ENCODE data around the gene RAD51D.
A peak's percentile ranks its signal among the peaks of the same experiment; 100 is the strongest.

Gene RAD51D

DNA sequence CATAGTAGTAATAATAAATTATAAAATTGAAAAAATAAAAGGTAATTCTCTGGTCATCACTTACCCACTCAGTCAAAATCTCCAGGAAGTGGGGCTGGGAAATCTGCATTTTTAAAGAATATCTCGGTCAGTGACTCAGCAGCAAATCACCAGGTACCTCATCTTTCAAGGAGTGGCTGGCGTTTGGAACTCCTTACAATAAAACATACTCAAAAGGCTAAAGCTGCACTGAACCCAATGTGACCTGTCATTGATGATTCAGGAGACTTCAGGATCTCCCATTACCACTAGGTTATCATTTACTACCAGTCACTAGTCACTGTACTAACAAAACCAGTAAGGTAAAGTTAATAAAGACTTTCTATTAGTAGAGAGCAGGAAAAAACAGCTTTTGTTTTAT, 34.7 kb downstream of the RAD51D start:
- H3K4me3 ChIP-seq (ENCODE audit: low read depth in 1 of 2, low read length in 2 of 2) = no peak overlapping the region
- no peak overlapping the region for H3K27ac ChIP-seq (ENCODE audit: low read depth, low read length)

DNA sequence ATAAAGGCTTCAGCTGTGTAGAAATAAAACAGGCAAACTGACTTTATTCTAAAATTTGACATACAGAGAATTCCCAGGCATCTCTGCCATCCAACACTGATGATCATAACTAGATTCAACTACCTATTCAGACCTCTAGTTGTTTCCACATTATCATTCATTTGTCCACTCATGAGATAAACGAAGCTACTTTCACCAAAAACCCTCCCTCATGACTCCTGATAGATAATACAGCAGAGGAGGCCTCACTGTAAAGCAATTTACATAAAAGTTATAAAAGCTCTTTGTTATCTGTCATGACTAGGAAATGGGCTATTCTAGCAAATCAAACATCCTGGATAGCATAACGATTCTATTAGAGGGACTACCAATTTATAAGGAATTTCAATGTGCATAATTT, 36.6 kb downstream of the RAD51D start:
- H3K27ac ChIP-seq (ENCODE audit: low read depth, low read length) = no peak overlapping the region
- peaks cover 30 to 65% of the 10 kb centered on the region in 2 donors for H3K4me1 ChIP-seq (ENCODE audit: control insufficient read depth in 1 of 2, insufficient read depth in 2 of 2, low read length in 2 of 2)
- no peak overlapping the region for H3K9ac ChIP-seq (ENCODE audit: low read depth in 1 of 2, low read length in 2 of 2)

More for the DNA sequence above, 34.7 kb downstream of the RAD51D start:
- Histone ChIP-seq H3K36me3 (ENCODE audit: control insufficient read depth in 1 of 2, insufficient read depth in 2 of 2, low read length in 2 of 2) (no peaks in the 10 kb centered on the region), H3K9me3 (ENCODE audit: control insufficient read depth in 1 of 2, low read length in 2 of 2) (no peaks in the 10 kb centered on the region), H3K9ac (ENCODE audit: low read depth in 1 of 2, low read length in 2 of 2) (no peak overlapping the region), H3K4me1 (ENCODE audit: control insufficient read depth in 1 of 2, insufficient read depth in 2 of 2, low read length in 2 of 2) (peaks cover 28 to 60% of the 10 kb centered on the region in 2 donors), H3K27me3 (ENCODE audit: control insufficient read depth in 1 of 2, insufficient read depth in 2 of 2, low read length in 2 of 2) (no peaks in the 10 kb centered on the region)

GRCh38 chr17:35082073-35082657, 37.5 kb downstream of the RAD51D start:
- H3K27me3 ChIP-seq (ENCODE audit: control insufficient read depth in 1 of 2, insufficient read depth in 2 of 2, low read length in 2 of 2) = no peaks in the 10 kb centered on the region
- H3K36me3 ChIP-seq (ENCODE audit: control insufficient read depth in 1 of 2, insufficient read depth in 2 of 2, low read length in 2 of 2) = no peaks in the 10 kb centered on the region
- H3K4me3 ChIP-seq (ENCODE audit: low read depth in 1 of 2, low read length in 2 of 2) = no peak overlapping the region
- H3K9me3 ChIP-seq (ENCODE audit: control insufficient read depth in 1 of 2, low read length in 2 of 2) = no peaks in the 10 kb centered on the region
- H3K4me1 ChIP-seq (ENCODE audit: control insufficient read depth in 1 of 2, insufficient read depth in 2 of 2, low read length in 2 of 2) = peaks cover 25 to 68% of the 10 kb centered on the region in 2 donors
- H3K9ac ChIP-seq (ENCODE audit: low read depth in 1 of 2, low read length in 2 of 2) = no peak overlapping the region
- no peak overlapping the region for H3K27ac ChIP-seq (ENCODE audit: low read depth, low read length)

More for the DNA sequence above, 36.6 kb downstream of the RAD51D start:
- Histone ChIP-seq H3K9me3 (ENCODE audit: control insufficient read depth in 1 of 2, low read length in 2 of 2) (no peaks in the 10 kb centered on the region), H3K36me3 (ENCODE audit: control insufficient read depth in 1 of 2, insufficient read depth in 2 of 2, low read length in 2 of 2) (no peaks in the 10 kb centered on the region), H3K27me3 (ENCODE audit: control insufficient read depth in 1 of 2, insufficient read depth in 2 of 2, low read length in 2 of 2) (no peaks in the 10 kb centered on the region), H3K4me3 (ENCODE audit: low read depth in 1 of 2, low read length in 2 of 2) (no peak overlapping the region)

DNA sequence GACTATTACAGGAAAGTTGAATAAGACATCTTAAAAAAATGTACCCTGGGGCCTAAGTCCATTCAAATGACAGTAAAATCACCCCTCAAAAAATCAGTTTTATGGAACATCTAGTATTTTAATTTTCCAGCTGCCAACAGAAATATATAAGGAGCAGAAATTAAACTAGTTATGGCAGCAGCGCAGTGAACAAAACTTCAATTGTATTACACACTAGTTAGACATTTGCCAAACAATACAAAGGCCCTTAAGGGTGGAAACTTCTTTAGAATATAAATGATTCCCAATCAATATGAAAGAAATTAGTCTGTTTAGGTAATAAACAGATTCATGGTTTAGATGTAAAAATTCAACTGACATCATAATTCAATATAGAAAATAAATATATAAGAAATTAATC, 38.0 kb downstream of the RAD51D start:
- Histone ChIP-seq H3K9me3 (ENCODE audit: control insufficient read depth in 1 of 2, low read length in 2 of 2) (no peaks in the 10 kb centered on the region), H3K27me3 (ENCODE audit: control insufficient read depth in 1 of 2, insufficient read depth in 2 of 2, low read length in 2 of 2) (no peaks in the 10 kb centered on the region), H3K9ac (ENCODE audit: low read depth in 1 of 2, low read length in 2 of 2) (no peak overlapping the region), H3K27ac (ENCODE audit: low read depth, low read length) (no peak overlapping the region), H3K36me3 (ENCODE audit: control insufficient read depth in 1 of 2, insufficient read depth in 2 of 2, low read length in 2 of 2) (no peaks in the 10 kb centered on the region), H3K4me3 (ENCODE audit: low read depth in 1 of 2, low read length in 2 of 2) (no peak overlapping the region), H3K4me1 (ENCODE audit: control insufficient read depth in 1 of 2, insufficient read depth in 2 of 2, low read length in 2 of 2) (peaks cover 21 to 65% of the 10 kb centered on the region in 2 donors)

DNA sequence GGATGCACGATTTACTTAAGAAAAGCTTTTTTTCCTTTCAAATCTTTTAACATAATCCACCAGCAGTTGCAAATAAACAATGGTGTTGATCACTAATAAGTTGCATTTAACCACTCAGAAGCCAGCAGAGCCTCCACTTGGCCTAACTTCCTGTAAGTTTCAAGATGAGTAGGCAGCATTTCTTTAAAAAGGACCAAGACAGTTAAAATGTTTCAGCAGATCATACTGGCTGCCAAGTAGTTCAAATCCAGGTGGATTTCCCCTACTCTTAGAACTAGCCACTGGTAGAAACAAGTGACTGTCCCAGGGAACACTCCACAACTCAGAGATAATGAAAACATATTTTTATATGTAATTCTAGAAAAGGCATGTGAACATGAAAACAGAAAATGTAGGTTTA, 39.1 kb downstream of the RAD51D start:
- no peaks in the 10 kb centered on the region for H3K36me3 ChIP-seq (ENCODE audit: control insufficient read depth in 1 of 2, insufficient read depth in 2 of 2, low read length in 2 of 2)
- H3K4me3 ChIP-seq (ENCODE audit: low read depth in 1 of 2, low read length in 2 of 2) = no peak overlapping the region
- no peak overlapping the region for H3K27ac ChIP-seq (ENCODE audit: low read depth, low read length)
- no peaks in the 10 kb centered on the region for H3K27me3 ChIP-seq (ENCODE audit: control insufficient read depth in 1 of 2, insufficient read depth in 2 of 2, low read length in 2 of 2)
- no peak overlapping the region for H3K9ac ChIP-seq (ENCODE audit: low read depth in 1 of 2, low read length in 2 of 2)
- H3K4me1 ChIP-seq (ENCODE audit: control insufficient read depth in 1 of 2, insufficient read depth in 2 of 2, low read length in 2 of 2) = peaks cover 21 to 57% of the 10 kb centered on the region in 2 donors
- no peaks in the 10 kb centered on the region for H3K9me3 ChIP-seq (ENCODE audit: control insufficient read depth in 1 of 2, low read length in 2 of 2)

- Histone ChIP-seq H3K36me3 (ENCODE audit: control insufficient read depth in 1 of 2, insufficient read depth in 2 of 2, low read length in 2 of 2) (no peaks in the 10 kb centered on the region), H3K9ac (ENCODE audit: low read depth in 1 of 2, low read length in 2 of 2) (no peak overlapping the region), H3K27ac (ENCODE audit: low read depth, low read length) (no peak overlapping the region), H3K9me3 (ENCODE audit: control insufficient read depth in 1 of 2, low read length in 2 of 2) (no peaks in the 10 kb centered on the region), H3K4me1 (ENCODE audit: control insufficient read depth in 1 of 2, insufficient read depth in 2 of 2, low read length in 2 of 2) (peaks cover 28 to 61% of the 10 kb centered on the region in 2 donors), H3K27me3 (ENCODE audit: control insufficient read depth in 1 of 2, insufficient read depth in 2 of 2, low read length in 2 of 2) (no peaks in the 10 kb centered on the region), H3K4me3 (ENCODE audit: low read depth in 1 of 2, low read length in 2 of 2) (no peak overlapping the region)
Measured at GRCh38 chr17:35079547-35080423, 39.9 kb downstream of the RAD51D start.

GRCh38 chr17:35076874-35077273, 42.8 kb downstream of the RAD51D start:
- Histone ChIP-seq H3K4me1 (ENCODE audit: control insufficient read depth in 1 of 2, insufficient read depth in 2 of 2, low read length in 2 of 2) (peaks cover 43 to 63% of the 10 kb centered on the region in 2 donors), H3K4me3 (ENCODE audit: low read depth in 1 of 2, low read length in 2 of 2) (no peak overlapping the region), H3K9ac (ENCODE audit: low read depth in 1 of 2, low read length in 2 of 2) (no peak overlapping the region), H3K9me3 (ENCODE audit: control insufficient read depth in 1 of 2, low read length in 2 of 2) (no peaks in the 10 kb centered on the region), H3K27me3 (ENCODE audit: control insufficient read depth in 1 of 2, insufficient read depth in 2 of 2, low read length in 2 of 2) (no peaks in the 10 kb centered on the region), H3K36me3 (ENCODE audit: control insufficient read depth in 1 of 2, insufficient read depth in 2 of 2, low read length in 2 of 2) (no peaks in the 10 kb centered on the region), H3K27ac (ENCODE audit: low read depth, low read length) (no peak overlapping the region)

- peak overlapping the region in 1 of 2 donors; percentile 7 for H3K4me3 ChIP-seq (ENCODE audit: low read depth in 1 of 2, low read length in 2 of 2)
- peaks cover 41 to 48% of the 10 kb centered on the region in 2 donors for H3K4me1 ChIP-seq (ENCODE audit: control insufficient read depth in 1 of 2, insufficient read depth in 2 of 2, low read length in 2 of 2)
- H3K36me3 ChIP-seq (ENCODE audit: control insufficient read depth in 1 of 2, insufficient read depth in 2 of 2, low read length in 2 of 2) = no peaks in the 10 kb centered on the region
- H3K9ac ChIP-seq (ENCODE audit: low read depth in 1 of 2, low read length in 2 of 2) = peak overlapping the region in 1 of 2 donors; percentile 9
- H3K27me3 ChIP-seq (ENCODE audit: control insufficient read depth in 1 of 2, insufficient read depth in 2 of 2, low read length in 2 of 2) = no peaks in the 10 kb centered on the region
- H3K27ac ChIP-seq (ENCODE audit: low read depth, low read length) = no peak overlapping the region
- H3K9me3 ChIP-seq (ENCODE audit: control insufficient read depth in 1 of 2, low read length in 2 of 2) = no peaks in the 10 kb centered on the region
Measured at GRCh38 chr17:35074711-35075707, 44.7 kb downstream of the RAD51D start.

GRCh38 chr17:35073991-35074627, 45.6 kb downstream of the RAD51D start:
- H3K36me3 ChIP-seq (ENCODE audit: control insufficient read depth in 1 of 2, insufficient read depth in 2 of 2, low read length in 2 of 2) = no peaks in the 10 kb centered on the region
- peak overlapping the region in 1 of 2 donors; percentile 9 for H3K9ac ChIP-seq (ENCODE audit: low read depth in 1 of 2, low read length in 2 of 2)
- H3K27me3 ChIP-seq (ENCODE audit: control insufficient read depth in 1 of 2, insufficient read depth in 2 of 2, low read length in 2 of 2) = no peaks in the 10 kb centered on the region
- no peak overlapping the region for H3K27ac ChIP-seq (ENCODE audit: low read depth, low read length)
- H3K9me3 ChIP-seq (ENCODE audit: control insufficient read depth in 1 of 2, low read length in 2 of 2) = no peaks in the 10 kb centered on the region
- no peak overlapping the region for H3K4me3 ChIP-seq (ENCODE audit: low read depth in 1 of 2, low read length in 2 of 2)
- H3K4me1 ChIP-seq (ENCODE audit: control insufficient read depth in 1 of 2, insufficient read depth in 2 of 2, low read length in 2 of 2) = peaks cover 45 to 46% of the 10 kb centered on the region in 2 donors
